ENCODE data around the gene ZNF462. TPM values are rescaled to one million over a fixed set of nuclear protein-coding genes. Genes with fewer than 3 reads are reported as not detected.

The ZNF462 gene
- total and polyA plus RNA-seq, 2 donors (not counting 1 experiment from before 2014, with no cell fraction given): 6.0 to 27.4 TPM

- H3K27ac ChIP-seq (ENCODE audit: insufficient read depth, low read length): no peak overlapping the region
- no peak overlapping the region for H2AFZ ChIP-seq (ENCODE audit: low read length)
- H3K27me3 ChIP-seq (ENCODE audit: control insufficient read depth, insufficient read depth, low read length): no peaks in the 10 kb centered on the region
- no peak overlapping the region for H3K4me3 ChIP-seq (replicated peaks in 1 of 4; ENCODE audit: control extremely low read depth in 1 of 4, insufficient read depth in 1 of 4, low read depth in 3 of 4, low read length in 4 of 4)
- H3K4me2 ChIP-seq (ENCODE audit: extremely low read depth, insufficient read depth, low read length): no peak overlapping the region
- no peaks in the 10 kb centered on the region for H4K20me1 ChIP-seq (ENCODE audit: control insufficient read depth, extremely low read depth, insufficient read depth, low read length)
- no peaks in the 10 kb centered on the region for H3K9me3 ChIP-seq (ENCODE audit: control insufficient read depth, insufficient read depth, low read depth, low read length)
- H3K4me1 ChIP-seq (ENCODE audit: control insufficient read depth, extremely low read depth, insufficient read depth, low read length): peaks cover 15% of the 10 kb centered on the region
- peaks cover 10% of the 10 kb centered on the region for H3K79me2 ChIP-seq (ENCODE audit: control insufficient read depth, insufficient read depth, low read length)
- H3K9ac ChIP-seq (ENCODE audit: insufficient read depth, low read length): no peak overlapping the region
- DNase-seq (ENCODE audit: low read depth in 2 of 2): no peak
- no peaks in the 10 kb centered on the region for H3K36me3 ChIP-seq (ENCODE audit: control insufficient read depth, insufficient read depth, low read length)
- TF ChIP-seq EZH2 (IDR thresholded peaks at IDR 0.05; ENCODE audit: low read length, missing control alignments): no peak
- TF ChIP-seq CTCF (conservative IDR thresholded peaks at IDR 0.05 in 1 of 2, IDR thresholded peaks at IDR 0.05 in 1 of 2; ENCODE audit: low read depth in 1 of 2, low read length in 2 of 2): no peak
Observed at GRCh38 chr9:106891286-106891685, 28.3 kb downstream of the ZNF462 start.

GRCh38 chr9:106892632-106893031 lies 29.7 kb downstream of the ZNF462 start:
- DNase-seq (ENCODE audit: low read depth in 2 of 2): peak; percentile 95 to 99
- Histone ChIP-seq H3K27ac (ENCODE audit: insufficient read depth, low read length) (peak overlapping the region; percentile 83), H3K4me2 (ENCODE audit: extremely low read depth, insufficient read depth, low read length) (peak overlapping the region; percentile 72), H3K27me3 (ENCODE audit: control insufficient read depth, insufficient read depth, low read length) (no peaks in the 10 kb centered on the region), H3K9ac (ENCODE audit: insufficient read depth, low read length) (no peak overlapping the region), H2AFZ (ENCODE audit: low read length) (no peak overlapping the region), H3K79me2 (ENCODE audit: control insufficient read depth, insufficient read depth, low read length) (peaks cover 7% of the 10 kb centered on the region), H4K20me1 (ENCODE audit: control insufficient read depth, extremely low read depth, insufficient read depth, low read length) (no peaks in the 10 kb centered on the region), H3K36me3 (ENCODE audit: control insufficient read depth, insufficient read depth, low read length) (no peaks in the 10 kb centered on the region), H3K4me3 (replicated peaks in 1 of 4; ENCODE audit: control extremely low read depth in 1 of 4, insufficient read depth in 1 of 4, low read depth in 3 of 4, low read length in 4 of 4) (no peak overlapping the region), H3K4me1 (ENCODE audit: control insufficient read depth, extremely low read depth, insufficient read depth, low read length) (peaks cover 20% of the 10 kb centered on the region), H3K9me3 (ENCODE audit: control insufficient read depth, insufficient read depth, low read depth, low read length) (no peaks in the 10 kb centered on the region)
- no peak for TF ChIP-seq EZH2 (IDR thresholded peaks at IDR 0.05; ENCODE audit: low read length, missing control alignments)
- no peak for TF ChIP-seq CTCF (conservative IDR thresholded peaks at IDR 0.05 in 1 of 2, IDR thresholded peaks at IDR 0.05 in 1 of 2; ENCODE audit: low read depth in 1 of 2, low read length in 2 of 2)

DNA sequence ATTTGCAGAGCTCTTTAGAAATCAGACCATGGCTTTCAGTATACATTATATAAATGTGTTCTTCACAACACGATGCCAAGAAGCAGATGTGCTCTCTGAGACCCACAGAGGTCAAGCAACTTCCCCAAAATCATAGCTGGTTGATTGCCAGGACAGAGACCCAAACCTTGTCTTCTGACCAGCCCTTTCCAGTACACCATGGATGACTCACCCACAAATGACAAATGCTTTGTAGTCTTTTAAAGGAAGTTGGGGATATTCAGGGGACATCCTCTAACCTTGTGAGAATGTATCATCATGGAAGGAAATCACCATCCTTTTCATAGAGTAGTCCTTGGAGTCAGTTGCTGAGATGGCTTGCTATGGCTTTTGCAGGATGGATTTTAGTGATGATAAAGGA lies 30.1 kb downstream of the ZNF462 start:
- Histone ChIP-seq H3K4me2 (ENCODE audit: extremely low read depth, insufficient read depth, low read length) (peak overlapping the region; percentile 72), H3K4me3 (replicated peaks in 1 of 4; ENCODE audit: control extremely low read depth in 1 of 4, insufficient read depth in 1 of 4, low read depth in 3 of 4, low read length in 4 of 4) (no peak overlapping the region), H3K9me3 (ENCODE audit: control insufficient read depth, insufficient read depth, low read depth, low read length) (no peaks in the 10 kb centered on the region), H3K4me1 (ENCODE audit: control insufficient read depth, extremely low read depth, insufficient read depth, low read length) (peaks cover 23% of the 10 kb centered on the region), H3K36me3 (ENCODE audit: control insufficient read depth, insufficient read depth, low read length) (no peaks in the 10 kb centered on the region), H3K79me2 (ENCODE audit: control insufficient read depth, insufficient read depth, low read length) (peaks cover 8% of the 10 kb centered on the region), H3K27ac (ENCODE audit: insufficient read depth, low read length) (peak overlapping the region; percentile 83), H3K27me3 (ENCODE audit: control insufficient read depth, insufficient read depth, low read length) (no peaks in the 10 kb centered on the region), H2AFZ (ENCODE audit: low read length) (no peak overlapping the region), H4K20me1 (ENCODE audit: control insufficient read depth, extremely low read depth, insufficient read depth, low read length) (no peaks in the 10 kb centered on the region), H3K9ac (ENCODE audit: insufficient read depth, low read length) (no peak overlapping the region)
- DNase-seq (ENCODE audit: low read depth in 2 of 2): peak; percentile 61 to 78
- no peak for TF ChIP-seq EZH2 (IDR thresholded peaks at IDR 0.05; ENCODE audit: low read length, missing control alignments)
- TF ChIP-seq CTCF (conservative IDR thresholded peaks at IDR 0.05 in 1 of 2, IDR thresholded peaks at IDR 0.05 in 1 of 2; ENCODE audit: low read depth in 1 of 2, low read length in 2 of 2): no peak

All from fibroblast of lung (primary cell).